ENCODE measurements around the gene NAA35.
"Not testable (repeated sequence)": the region's sequence is repeated elsewhere in the genome, so short reads cannot be mapped to it uniquely, and the experiment has no call there.

Gene NAA35

GRCh38 chr9:85949586-85950335 is 8.8 kb downstream of the NAA35 start:
- DNase-seq: no peak

DNA sequence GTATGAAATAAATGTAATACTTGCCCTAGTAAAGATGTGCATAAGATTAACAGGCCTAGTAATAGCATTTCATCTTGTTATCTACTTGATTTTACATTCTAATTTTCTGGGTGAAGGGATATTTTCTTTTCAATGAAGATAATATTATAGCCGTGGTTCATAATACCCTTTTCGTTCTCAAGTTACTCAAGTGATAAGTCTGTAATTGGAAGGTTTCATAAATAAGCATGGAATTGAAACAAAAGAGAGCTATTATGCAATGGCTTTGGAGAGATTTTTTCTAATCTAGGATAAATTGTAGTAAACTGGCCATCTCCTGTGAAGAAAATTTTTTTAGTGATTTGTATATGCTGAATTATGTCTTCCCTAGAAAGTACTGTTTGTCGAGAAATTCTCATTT is 19.0 kb downstream of the NAA35 start:
- DNase-seq: no peak

GRCh38 chr9:85960688-85961093 is 19.7 kb downstream of the NAA35 start:
- no peak for DNase-seq

DNA sequence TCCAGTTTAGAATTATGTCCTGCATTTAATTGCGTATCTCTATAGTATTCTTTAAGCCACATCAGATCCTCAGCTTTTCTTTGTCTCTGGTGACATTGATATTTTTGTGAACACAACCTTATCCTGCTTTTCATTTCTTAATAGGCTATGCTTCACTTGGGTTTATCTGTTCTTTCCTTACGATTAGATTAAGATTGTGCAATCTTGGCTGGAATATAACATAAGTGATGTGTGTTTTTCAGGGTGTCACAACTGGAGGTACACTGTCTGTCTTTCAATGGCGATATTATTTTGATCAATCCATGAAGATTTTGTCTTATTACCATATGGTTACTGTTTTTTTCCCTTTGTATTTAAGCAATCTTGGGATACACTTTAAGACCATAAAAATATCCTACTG is 23.6 kb downstream of the NAA35 start:
- no peak for DNase-seq

DNA sequence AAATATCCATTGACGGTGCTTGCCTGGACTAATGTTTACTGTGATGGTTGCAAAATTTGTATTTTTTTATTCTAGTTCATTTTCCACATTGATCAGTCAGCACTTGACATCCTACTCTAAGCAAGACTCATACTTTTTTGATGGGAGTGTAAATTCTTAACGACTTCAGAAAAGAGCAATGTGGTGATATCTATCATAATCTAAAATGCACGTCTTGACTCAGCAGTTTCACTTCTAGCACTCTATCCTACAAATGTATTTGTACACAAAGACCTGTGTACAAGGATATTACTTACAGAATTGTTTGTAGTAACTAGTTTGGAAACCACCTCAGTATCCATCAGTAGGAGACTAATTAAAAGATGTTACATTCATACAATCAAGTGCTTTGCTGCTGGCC is 24.0 kb downstream of the NAA35 start:
- no peak for DNase-seq

DNA sequence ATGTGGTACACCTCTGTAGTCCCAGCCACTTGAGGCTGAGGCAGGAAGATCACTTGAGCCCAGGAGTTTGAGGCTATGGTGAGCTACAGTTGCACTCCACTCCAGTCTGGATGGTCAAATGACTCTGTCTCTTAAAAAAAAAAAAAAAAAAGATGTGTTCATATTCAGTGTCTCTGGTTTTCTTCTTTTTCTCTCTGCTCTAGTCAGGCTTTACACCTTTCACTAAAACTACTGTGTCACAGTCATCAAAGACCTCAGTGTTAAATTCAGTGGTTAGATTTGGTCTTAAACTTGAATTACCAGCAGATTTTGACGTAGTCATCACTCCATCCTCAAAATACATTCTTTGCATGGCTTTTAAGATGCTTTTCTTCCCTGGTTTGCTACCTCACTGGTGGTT is 28.8 kb downstream of the NAA35 start:
- DNase-seq: no peak

DNA sequence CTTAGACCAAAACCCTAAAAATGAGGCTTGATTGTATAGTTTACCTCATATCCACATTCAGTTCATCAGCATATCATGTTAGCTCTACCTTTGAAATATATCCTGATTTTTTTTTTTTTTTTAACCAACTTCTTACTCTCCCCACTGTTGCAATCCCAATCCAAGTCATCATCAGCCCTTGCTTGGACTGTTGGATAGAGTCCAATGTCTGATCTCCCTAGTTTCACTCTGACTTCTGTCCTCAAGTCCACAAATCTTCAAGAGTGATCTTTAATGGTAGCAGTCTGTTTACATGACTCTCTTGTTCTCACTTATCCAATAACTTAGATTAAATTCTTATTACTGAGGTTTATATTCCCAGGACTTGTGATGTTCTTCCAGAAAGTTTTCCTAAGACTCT is 30.8 kb downstream of the NAA35 start:
- no peak for DNase-seq

DNA sequence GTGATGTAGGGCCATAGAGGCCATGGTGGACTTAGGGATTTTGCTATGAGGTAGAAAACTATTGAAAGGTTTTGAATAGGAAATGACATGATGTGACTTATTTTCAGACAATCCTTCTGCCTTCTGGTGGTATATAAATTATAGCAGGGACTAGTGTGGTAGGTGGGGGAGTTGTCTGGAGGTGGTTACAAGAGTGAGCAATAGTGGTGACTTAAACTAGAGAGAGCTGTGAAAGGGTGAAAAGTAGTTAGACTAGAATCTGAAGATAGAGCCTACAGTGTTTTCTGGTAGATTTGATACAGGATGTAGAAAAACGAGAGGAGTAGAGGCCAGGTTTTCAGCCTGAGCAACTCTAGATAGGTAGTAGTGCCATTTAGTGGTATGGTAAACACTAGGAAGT is 32.3 kb downstream of the NAA35 start:
- no peak for DNase-seq

- not testable (repeated sequence) for DNase-seq
Observed at GRCh38 chr9:85974055-85974547, 33.2 kb downstream of the NAA35 start.

DNA sequence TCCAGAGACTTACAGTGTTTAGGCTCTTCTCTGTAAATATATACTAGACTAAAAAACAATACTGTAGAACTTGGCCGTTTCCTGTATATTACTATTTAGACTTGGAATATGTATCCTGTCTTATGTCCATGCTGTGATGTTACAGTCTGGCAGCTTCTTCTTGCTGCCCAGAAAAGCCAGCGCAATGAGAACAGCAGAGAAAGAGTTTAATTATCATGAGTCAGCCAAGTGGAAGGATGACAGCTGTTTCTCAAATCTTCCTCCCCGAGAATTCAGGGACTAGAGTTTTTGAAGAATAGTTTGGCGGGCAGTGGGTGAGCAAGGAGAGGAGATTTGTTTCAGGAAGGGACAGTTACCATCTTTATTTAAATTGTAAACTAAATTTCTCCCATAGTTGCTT is 37.5 kb downstream of the NAA35 start:
- no peak for DNase-seq

- DNase-seq: no peak
Observed at GRCh38 chr9:85981369-85981768, 40.4 kb downstream of the NAA35 start.

DNA sequence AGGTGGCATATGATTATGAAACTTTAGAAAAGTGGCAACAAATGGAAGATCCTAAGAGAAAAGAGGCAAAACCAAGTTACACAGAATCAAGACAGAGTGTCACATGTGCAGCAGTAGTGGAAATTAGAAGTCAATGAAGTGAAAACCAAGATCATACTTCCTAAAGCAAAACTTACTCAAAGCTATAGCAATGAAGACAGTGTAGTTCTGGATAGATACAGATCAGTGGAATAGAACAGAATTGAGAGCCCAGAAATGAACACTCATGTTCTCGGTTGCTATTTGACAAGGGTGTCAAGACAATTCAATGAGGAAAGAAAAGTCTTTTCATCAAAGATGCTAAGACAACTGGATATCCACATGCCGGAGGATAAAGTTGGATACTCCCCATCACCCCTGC is 43.5 kb downstream of the NAA35 start:
- DNase-seq: no peak

DNA sequence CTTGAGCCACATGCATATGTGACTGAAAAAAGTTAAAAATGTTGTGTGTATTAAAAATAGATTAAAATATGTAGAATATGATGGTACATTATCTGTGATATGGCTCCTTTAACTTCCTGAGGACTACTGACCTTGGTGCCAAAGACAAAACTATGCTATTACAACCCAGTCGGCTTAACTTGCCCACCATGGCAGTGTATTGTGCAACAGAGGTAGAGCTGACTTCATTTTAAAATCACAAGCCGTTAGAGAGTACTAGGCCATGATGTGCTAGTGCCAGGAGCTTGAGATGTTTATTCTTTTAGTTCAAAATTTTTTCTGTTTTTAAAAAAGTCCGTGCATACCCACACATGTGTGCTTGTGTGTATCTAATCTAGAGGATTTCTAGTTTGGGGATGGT is 46.3 kb downstream of the NAA35 start:
- DNase-seq: no peak

DNA sequence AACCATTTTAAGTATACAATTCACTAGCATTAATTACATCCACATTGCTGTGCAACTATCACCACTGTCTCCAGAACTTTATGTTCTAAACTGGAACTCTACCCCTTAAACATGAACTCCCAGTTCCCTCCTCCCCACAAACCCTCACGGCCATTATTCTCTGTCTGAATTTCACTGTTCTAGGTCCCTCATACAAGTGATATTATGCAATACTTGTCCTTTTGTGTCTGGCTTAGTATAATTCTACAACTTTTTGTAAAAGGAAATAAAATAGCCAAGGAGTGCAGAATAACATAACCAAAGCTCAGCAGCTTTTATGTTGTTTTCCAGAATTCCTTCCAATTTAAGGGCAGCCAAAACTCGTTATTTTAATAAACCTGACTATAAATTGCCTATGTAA is 53.2 kb downstream of the NAA35 start:
- no peak for DNase-seq

DNA sequence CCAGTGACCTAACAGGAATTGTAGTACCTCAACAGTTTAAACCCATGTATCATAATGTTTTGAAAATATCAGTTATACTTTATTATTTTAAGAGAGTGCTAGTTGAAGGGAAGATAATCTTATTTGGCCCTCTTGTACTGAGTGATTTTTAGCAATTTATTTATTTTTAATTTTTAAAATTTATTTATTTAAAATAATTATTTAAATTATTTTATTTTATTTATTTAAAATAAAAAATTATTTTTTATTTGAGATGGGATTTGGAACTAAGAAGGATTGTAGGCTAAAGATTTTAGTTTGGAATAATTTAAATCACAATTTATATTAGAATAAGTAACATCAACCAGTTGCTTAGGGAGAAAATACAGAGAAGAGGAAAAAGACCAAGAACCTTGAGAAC is 54.2 kb downstream of the NAA35 start:
- no peak for DNase-seq

DNA sequence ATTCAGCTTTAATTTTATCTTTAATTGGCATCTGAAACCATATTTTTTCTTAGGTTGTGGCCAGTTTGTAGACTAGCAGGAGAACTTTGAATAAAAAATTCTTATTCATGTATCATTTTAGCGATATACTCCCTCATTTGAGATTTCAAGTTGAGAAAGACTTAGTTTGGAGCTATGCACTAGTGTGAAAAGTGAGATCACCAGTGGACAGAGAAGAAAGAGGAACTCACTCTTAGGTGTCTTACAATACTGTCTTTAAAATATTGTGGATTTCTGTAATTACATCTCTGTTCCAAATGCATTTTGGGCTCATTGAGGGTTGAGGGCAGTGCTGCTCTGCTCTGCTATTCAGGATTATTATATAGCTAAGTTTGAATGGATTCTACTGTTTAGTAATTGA is 54.7 kb downstream of the NAA35 start:
- peak; percentile 6 to 25 for DNase-seq

GRCh38 chr9:86005253-86005775 is 64.4 kb downstream of the NAA35 start:
- no peak for DNase-seq

DNA sequence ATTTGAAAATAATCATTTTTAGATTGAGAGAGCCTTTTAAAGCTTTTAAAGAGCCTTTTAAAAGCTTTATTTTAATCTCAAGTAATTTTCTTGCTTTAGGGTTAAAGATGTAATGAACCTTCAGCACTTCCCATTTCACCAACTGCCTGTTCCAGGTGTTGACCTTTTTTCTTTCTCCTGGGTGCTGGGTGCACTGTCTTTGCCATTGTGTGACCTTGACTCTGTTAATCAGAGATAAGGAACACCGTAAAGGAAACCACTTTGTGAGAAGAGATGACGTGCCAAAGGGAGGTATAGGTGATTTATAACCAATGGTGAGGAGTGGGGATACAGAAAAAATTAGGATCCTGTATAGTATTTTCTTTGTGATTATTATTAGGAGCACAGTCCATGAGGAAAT is 68.2 kb downstream of the NAA35 start:
- DNase-seq: no peak

DNA sequence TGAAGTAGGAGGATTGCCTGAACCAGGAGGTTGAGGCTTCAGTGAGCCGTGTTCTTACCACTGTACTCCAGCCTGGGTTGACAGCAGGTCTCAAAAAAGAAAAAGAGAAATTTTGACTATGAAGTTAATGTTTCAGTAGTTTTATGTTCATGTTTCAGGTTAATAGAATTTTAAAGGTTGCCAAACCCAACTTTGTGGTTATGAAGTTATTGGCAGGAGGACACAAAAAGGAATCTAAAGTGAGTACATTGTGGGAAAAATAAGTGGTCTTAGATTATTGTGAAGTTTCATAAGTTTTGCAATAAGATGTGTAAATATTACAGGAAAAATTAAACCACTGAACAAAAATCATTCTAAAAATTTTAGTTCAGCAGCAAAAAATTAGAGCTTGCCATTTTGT is 79.8 kb downstream of the NAA35 start:
- no peak for DNase-seq

GRCh38 chr9:86021166-86021565 is 80.2 kb downstream of the NAA35 start:
- no peak for DNase-seq

DNA sequence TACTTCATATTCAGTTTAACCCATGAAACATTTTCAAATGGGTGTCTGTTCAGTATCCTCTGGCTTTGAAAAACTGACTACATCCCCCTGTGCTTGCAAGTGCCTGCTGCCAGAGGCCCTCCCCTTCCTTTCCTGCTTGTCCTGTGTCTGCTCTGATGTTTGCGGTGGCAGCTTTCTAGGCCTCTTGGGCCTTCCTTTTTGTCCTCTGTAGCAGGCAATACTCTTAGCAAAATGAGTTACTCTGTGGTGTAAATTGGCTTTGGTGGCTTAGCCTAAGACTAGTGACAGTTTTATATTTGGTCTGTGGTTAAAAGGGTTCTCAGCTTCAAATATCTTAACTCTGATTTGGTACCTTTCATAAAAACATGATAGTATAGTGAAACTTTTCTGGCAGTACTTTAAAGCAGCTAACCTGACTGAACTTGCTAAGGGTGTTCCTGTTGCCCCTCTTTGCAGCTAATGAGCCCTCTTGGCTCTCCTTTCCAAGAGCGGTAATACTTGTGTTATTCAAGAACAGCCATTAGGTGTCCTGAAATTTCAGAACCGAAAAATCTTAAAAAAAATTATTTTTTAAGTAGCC is 81.8 kb downstream of the NAA35 start:
- DNase-seq: no peak

DNA sequence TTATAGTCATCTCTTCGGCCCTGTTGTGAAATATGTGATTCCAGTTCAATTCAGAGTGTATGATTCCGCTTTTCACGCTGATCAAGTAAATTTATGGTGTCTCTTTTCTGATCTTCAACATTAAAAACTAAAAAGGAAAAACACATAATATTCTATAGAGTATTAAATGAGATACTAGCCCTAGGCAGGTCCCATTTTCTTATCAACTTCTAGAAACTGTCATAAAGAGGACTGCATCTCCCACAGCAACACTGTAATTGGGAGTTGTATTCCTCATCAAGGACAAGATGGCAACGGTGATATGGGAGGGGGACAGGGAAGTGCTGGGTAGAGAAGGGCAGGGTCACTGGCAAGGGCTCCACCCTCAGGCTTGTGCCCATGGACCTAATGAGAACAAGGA is 86.8 kb downstream of the NAA35 start:
- no peak for DNase-seq

DNA sequence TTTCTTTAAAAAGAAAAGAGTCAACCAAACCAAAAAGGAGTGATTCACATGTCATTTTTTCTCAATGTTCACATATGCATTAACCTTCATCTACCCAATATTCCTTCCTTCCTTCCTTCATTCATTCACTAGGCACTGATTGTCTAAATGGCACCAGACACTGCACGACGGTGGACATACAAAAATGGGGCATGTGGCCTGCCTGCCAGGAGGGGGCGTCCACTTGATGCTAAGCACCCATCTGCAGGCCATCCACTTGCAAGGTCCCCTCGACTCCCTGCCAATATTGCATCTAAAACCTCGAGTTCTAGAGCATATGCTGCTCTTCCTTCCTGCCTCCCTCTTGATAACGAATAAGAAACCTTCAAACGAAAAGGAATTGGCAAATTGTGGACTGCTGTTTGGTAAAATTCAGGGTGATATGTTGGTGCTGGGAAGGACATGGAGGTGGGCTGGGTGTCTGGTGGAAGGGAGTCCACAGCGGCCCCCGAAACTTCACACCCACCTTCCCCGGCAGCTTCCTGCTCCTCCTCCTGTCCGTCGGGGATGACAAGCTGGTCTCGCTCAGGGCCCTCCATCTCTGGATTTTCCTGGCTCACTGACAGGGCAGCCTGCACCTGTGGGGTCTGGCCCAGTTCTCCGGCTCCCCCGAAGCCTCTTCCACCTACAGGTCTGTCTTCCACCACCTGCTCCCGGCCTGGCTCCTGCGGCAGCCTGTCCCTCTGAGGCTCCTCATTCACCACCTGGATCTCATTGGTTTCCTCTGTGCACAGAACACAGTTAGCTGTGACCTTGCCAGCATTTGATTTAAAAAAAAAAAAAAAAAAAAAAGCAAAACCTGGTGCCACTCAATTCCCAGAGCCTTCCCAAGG is 94.2 kb downstream of the NAA35 start:
- DNase-seq: peak; percentile 8 to 26
